Stimulated activated CD8-positive, alpha-beta memory T cell treated with anti-CD3 and anti-CD28 coated beads, Interleukin-2, amount 100 ng/mL, for 48 hours (primary cell): ENCODE measurements around the gene SMIM35.

Source experiments
- DNase-seq, 2 donors: peaks; one replicate each; pipeline ENCODE4 v3.0.0-alpha.2; 2020; ENCODE audit warnings: low read depth in 2 of 2

SMIM35 gene

DNA sequence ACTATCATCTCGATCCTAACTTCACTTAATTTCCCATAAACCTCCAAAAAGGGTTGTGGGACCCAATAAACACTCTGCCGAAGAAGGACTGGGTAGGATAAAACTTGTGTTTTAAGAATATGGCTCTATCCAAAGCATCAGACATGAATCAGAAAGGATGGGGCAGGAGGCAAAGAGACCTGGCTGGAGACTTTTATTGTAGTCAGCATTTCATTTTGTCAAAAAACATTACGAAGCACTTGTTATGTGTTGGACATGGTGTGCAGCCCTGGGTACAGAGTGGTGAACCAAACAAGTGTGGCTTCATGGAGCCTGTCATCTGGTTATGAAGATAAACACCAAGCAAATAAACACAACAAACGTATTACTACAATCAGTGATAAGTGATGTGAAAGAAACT is 83.3 kb downstream of the SMIM35 start:
- DNase-seq, result no peak

DNA sequence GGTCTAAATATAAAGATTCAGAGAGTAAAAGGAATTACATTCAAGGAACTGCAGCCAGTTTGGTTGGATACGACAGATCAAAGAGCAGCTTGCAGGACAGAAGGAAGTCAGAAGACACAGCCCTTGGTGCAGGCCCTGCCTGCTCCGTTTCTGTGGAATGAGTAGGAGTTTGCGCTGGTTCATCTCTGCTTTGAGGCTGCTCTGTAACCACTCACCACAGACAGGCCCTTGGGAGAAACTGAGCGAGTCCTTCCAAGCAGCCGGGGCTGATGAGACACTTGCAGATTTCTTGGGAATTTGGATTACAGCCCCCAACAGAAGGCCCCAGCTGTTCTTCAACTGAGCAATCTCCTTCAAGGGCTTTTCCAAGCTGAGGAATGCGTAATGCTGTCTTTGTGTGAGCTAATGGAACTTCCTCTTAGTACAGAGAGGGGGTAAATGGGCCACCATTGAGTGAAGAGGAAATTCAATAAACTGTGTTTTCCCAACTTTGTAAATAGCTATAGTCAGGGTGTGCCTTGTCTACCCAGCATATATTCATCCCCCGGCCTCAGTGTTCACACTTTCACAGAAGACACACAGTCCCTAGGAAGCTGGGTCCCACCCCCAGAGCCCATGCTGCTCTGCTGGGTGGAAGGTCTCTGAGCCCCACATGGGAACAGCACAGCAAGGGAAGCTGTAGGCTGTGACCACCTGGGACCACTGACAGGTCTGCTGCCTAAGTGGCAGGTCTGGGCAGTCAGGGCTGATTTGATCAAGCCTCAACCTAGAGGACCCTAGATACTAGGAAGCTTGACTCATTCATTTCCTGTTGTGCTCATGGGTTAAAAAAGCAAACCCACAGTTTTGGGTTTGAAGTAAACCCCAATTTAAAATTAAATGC is 84.0 kb downstream of the SMIM35 start:
- DNase-seq, result peak; percentile 51 to 71

DNA sequence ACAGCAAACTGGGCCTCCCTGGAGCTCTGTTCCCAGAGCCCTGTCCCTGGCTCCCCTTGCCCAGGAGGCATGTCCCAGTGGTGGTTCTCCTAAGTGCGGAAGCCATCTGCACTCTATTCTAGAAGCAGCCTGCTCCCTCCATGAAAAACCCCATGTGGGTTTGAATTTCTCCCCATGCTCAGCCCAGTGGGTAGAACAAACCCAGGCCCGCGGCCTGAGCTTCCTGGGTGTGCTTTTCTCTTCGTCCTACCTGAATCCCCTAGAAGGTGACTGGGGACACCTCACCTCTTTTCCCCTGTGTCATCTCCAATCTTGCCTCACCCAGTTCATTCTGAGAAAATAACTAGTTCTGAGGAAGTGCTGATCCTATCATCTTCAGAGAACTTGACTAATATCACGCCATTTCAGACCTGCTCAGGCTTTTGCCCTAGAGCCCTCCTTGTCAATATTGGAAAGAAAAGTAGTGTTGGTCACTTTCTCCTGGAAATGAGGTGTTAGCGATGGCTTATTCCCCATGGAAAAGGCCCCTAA is 84.7 kb downstream of the SMIM35 start:
- DNase-seq, result peak in 1 of 2 donors; percentile 65

DNA sequence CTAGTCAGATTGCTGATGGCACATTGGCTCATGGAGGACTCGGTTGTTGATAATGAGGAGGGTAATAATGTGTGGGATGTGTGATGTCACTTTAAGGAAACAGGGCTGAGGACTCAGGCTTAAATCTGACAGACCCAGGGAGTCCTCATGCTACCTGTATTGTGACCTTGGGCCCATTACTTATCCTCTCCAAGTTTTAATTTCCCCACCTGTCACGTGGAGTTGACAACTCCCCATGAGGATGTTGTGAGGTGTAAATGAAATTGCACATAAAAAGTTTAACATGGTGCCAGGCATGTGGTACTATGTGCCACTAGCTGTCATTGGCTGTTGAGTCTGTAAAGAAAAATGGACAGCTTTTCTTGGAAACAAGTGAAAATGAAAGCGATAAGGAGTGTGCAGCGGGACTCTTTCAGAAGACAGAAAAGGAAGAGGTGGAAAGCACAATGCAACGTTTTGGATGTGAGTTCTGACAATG is 85.2 kb downstream of the SMIM35 start:
- DNase-seq, result no peak

DNA sequence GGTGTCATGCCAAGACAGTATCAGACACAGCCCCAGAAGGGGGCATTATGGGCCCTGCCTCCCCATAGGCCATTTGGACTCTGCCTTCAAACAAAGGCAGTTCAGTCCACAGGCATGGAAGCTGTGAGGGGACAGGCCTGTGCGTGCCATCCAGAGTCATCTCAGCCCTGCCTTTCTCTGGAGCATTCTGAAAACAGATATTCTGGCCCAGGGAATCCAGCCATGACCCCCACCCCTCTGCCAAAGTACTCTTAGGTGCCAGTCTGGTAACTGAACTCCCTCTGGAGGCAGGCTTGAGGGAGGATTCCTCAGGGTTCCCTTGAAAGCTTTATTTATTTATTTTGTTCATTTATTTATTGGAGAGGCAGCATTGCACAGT is 85.9 kb downstream of the SMIM35 start:
- no peak for DNase-seq

DNA sequence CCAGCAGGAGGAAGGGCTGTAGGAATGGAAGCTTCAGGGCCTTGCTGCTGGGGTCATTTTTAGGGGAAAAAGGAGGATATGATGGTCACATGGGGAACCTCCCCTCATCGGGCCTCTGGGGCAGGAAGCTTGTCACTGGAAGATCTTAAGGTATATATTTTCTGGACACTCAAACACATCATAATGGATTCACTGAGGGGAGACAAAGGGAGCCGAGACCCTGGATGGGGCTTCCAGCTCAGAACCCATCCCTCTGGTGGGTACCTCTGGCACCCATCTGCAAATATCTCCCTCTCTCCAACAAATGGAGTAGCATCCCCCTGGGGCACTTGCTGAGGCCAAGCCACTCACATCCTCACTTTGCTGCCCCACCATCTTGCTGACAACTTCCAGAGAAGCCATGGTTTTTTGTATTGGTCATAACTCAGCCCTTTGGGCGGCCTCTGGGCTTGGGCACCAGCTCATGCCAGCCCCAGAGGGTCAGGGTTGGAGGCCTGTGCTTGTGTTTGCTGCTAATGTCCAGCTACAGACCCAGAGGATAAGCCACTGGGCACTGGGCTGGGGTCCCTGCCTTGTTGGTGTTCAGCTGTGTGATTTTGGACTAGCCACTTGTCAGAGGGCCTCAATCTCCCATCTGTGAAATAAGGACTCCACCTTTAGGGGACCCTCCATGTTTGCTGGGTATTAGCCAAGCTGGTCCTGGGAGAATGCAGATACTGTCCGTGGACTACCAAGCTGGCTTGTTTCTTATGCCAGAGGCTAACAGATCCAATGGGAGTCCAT is 86.5 kb downstream of the SMIM35 start:
- DNase-seq, result no peak

DNA sequence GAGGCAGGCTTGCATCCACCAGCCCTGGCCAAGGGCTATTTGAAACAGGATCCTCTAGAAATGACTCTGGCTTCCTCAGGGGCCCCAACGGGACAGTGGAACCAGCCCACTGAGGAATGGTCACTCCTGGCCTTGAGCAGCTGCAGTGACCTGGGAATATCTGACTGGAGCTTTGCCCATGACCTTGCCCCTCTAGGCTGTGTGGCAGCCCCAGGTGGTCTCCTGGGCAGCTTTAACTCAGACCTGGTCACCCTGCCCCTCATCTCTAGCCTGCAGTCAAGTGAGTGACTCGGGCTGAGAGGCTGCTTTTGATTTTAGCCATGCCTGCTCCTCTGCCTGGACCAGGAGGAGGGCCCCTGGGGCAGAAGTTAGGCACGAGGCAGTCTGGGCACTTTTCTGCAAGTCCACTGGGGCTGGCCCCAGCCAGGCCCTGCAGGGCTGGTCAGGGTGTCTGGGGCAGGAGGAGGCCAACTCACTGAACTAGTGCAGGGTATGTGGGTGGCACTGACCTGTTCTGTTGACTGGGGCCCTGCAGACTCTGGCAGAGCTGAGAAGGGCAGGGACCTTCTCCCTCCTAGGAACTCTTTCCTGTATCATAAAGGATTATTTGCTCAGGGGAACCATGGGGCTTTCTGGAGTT is 87.3 kb downstream of the SMIM35 start:
- no peak for DNase-seq

DNA sequence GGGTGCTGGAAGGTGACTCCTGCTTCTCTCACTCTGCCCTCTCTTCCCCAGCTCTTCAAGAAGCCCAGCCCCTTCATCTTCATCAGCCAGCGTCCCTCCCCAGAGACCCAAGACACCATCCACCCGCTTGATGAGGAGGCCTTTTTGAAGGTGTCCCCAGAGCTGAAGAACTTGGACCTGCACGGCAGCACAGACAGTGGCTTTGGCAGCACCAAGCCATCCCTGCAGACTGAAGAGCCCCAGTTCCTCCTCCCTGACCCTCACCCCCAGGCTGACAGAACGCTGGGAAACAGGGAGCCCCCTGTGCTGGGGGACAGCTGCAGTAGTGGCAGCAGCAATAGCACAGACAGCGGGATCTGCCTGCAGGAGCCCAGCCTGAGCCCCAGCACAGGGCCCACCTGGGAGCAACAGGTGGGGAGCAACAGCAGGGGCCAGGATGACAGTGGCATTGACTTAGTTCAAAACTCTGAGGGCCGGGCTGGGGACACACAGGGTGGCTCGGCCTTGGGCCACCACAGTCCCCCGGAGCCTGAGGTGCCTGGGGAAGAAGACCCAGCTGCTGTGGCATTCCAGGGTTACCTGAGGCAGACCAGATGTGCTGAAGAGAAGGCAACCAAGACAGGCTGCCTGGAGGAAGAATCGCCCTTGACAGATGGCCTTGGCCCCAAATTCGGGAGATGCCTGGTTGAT is 88.0 kb downstream of the SMIM35 start:
- no peak for DNase-seq

DNA sequence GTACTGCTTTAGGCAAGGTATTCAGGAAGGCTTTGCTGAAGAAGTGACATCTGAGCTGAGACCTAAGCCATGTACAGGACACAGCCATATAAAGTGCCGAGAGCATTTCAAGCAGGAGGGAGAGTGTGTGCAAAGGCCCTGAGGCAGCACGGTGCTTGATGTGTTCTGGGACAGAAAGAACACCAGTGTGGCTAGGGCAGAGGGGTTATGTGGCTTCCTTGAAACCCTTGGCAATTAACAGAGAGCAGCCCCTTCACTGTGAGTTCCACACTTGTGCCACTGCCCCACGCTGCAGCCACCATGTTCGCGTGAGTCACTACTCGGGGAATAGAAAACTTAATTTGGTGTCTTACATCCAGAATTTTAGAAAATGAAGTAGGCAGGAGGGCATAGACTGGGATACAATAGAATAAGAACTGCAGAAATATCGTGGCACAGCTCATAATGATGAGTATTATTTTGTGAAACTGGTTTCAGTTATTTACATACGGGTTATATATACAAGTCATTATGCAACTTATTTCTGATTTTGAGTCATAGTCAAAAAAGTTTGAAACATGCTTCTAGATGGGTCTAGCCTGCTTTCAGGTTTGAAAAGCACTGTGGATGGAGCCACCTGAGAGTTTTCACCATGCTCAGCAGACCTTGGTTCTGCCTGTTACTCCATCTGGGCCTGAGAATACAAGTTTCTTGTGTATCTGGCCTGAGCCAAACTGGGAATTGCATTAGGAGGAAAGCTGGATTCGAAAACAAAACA is 88.8 kb downstream of the SMIM35 start:
- no peak for DNase-seq

DNA sequence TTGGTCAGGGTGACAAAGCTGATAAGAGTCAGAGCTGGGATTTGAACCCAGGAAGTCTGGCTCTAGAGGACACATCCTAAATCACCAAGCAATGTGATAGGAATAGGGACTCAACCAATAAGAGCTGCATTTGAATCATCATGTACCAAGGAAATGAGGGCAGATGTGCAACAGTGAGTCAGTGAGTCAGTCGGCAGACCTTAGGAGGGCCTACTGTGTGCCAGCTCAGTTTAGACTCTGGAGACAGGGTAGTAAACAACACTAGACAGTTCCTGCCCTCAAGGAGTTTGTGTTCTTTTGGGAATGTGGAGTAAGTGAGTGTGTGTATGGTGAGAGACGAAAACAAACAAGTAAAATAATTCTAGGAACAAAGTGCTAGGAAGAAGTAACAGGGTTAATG is 89.4 kb downstream of the SMIM35 start:
- no peak for DNase-seq

DNA sequence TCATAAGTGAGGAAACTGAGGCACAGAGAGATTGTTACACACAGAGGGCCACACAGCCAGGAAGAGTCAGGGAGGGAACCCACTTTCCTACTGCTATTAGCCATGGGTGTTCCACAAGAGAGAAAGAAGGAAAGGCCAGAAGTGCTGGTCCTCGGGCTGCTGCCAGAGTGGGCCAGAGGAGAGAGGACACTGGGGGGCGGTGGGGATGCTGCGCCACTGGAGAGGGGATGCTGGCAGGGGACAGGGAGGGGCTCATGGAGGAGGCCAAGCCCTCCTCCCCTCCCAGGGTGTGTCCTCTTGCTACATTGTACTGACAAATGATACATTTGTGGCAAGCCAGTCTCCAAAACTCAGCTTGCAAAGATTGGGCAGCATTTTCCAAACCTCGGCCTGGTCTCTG is 90.7 kb downstream of the SMIM35 start:
- no peak for DNase-seq

DNA sequence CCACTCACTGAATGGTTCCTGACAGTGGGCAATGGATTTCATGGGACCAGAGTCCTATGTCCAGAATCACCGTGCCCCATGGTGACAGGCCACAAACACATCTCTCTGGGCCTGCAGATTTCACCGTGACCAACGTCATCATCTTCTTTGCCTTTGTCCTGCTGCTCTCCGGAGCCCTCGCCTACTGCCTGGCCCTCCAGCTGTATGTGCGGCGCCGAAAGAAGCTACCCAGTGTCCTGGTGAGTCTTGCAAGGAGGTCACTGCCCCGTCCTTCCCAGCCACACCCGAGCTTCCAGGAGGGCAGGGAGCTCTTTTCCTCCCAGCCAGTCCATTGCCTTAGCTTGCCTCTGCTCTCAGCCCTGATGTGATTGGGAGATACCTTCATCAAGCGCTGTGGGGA is 91.3 kb downstream of the SMIM35 start:
- no peak for DNase-seq

DNA sequence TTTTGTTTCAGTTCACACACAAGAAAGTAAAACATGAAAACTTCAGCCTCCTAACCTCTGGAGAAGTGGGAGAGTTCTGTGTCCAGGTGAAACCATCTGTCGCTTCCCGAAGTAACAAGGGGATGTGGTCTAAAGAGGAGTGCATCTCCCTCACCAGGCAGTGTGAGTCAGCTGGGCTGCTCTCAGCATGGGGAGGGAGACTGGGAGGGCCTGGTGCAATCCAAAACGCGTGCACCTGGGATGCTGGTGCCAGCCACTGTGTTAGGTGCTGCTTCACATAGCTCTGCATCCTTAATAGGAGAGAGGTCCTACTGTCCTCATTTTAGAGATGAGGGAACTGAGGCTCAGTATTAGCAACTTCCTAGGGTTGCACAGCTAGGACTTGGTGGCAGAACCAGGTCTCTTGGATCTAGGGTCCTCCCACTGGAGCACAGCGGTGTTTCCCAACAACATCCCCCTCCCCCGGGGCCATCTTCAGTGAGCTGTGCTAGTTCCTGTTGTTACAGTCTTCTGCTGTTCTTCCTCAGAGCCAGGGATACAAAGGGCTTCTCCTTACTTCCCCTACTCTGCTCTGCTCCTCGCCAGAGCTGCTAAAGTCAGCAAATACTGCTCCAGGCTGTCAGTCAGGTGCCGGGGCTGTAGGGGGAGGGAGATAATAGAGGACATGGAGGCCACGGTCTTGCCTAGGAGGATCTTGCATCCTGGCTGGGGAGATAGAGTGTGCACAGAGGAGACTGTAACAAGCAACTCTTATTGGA is 92.6 kb downstream of the SMIM35 start:
- no peak for DNase-seq

DNA sequence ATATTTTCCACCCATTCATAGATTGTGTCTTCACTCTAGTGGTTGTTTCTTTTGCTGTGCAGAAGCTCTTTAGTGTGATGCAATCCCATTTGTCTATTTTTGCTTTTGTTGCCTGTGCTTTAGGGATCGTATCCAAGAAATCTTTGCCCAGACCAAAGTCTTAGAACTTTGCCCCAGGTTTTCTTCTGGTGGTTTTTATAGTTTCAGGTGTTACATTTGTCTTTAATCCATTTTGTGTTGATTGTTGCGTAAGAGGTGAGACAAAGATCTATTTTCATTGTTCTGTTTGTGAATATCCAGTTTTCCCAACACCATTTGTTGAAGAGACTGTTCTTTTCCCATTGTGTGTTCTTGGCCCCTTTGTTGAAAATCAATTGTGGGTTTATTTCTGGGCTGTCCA is 94.1 kb downstream of the SMIM35 start:
- no peak for DNase-seq

DNA sequence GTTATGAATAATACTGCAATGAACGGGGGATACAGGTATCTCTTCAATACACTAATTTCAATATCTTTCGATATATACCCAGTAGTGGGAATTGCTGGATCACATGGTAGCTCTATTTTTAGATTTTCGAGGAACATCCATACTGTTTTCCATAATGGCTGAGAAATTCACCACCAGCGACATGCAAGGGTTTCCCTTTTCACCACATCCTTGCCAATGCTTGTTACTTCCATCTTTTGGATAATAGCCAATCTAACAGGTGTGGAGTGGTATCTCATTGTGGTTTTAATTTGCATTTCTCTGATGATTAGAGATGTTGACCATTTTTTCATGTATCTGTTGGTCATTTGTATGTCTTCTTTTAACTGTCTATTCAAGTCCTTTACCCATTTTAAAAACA is 94.6 kb downstream of the SMIM35 start:
- DNase-seq, result no peak

DNA sequence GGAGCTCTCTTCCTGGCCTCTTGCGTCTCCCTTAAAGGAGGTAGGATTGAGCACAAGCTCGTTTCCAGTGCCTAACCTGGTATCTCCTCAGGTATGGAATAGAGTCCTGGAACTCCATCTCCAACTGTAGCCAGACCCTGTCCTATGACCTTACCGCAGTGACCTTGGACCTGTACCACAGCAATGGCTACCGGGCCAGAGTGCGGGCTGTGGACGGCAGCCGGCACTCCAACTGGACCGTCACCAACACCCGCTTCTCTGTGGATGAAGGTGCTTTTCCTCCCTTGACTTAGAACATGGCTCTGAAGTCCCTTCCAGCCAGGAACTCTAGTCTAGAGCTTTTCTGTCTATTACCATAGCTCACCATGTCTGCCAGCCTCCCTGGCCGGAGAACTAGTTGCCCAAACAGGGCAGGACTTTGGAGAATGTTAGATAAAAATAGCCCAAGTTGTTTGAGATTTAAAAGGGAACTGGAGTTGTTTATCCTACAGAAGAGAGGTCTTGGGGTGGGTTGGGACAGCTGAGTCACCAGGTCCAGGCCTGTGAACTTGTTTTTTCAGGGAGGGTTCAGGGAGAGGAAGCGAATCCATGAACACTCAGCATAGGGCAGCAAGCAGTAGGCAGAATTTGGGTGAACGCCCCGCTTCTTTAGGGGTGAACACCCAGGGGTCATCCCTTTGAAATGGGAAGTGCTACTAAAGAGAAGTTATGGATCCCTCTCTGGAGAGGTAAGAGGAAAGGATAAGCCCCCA is 97.2 kb downstream of the SMIM35 start:
- no peak for DNase-seq

DNA sequence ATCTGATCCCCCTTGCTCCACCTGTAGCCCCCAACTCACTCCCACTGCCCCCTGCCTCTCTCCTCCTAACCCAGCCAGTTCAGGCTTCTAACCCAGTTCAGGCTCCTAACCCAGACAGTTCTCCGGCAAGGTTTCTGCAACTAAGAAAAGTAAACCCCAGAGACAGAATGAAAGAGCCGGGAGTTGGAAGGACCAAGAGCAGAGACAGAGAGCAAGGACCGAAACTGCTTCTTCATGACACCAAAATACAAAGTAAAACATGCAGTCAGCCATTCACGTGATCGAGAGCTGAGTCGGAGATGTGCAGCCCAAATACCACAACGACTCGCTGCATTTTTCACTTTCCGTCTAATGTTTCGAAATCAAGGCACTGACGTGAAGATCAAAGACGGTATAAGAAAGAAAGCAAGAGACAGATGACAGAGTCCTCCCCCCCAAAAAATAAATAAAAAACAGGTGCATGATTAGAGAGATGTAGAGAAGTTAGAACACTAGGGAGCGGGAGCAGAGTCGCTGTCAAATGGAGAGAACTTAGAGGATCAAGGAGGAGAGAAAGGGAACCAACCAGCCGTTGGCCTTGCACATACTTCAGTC is 99.7 kb downstream of the SMIM35 start:
- peak in 1 of 2 donors; percentile 48 for DNase-seq

DNA sequence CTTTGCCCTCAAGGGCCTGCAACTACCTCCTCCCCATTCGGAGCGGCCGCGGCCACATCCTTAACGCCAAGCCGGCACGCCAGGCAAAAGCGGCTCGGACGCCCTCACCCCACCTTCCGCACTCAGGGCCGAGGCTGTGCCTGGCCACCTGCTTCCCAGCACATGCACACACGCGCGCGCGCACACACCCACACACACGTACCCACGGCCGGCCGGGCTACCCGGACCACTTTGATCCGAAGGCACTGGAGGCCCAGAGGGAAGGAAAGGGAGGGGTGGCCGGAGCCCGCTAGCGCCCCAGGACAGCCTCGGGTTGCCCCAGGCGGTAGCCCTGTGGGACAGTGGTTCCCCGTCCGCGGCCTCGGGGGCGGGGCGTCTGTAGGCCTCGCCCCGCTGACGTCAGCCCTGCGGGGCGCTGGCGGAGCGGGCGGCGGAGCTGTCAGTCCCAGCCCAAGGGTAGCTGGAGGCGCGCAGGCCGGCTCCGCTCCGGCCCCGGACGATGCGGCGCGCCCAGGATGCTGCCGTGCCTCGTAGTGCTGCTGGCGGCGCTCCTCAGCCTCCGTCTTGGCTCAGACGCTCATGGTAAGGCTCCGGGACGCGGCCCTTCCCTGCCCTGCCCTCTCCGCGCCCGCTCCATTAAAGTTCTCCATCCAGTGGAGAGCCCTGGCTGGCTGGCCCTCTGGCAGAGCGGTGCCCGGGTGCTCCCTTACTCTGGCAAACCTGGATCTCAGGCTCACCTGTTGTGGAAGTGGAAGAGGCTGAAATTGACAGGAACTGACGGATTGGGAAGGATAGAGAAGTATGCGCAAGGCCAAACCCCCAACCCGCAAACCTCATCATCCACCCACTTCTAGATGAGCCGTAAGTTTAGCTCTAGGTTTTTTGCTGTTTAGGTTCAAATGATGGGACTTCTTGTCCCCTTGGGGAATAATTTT is 100.5 kb downstream of the SMIM35 start, which contains the start of gene IL10RA:
Gene IL10RA, plus strand, starts transcription at position 442 of the 935 bp plus-strand sequence. Its CDS starts 74 bp downstream, at position 516.
- DNase-seq, result peak; percentile 81 to 84
